Measurements from ENCODE around the gene SCN2A.
A peak's percentile ranks its signal among the peaks of the same experiment; 100 is the strongest.

SCN2A gene

DNA sequence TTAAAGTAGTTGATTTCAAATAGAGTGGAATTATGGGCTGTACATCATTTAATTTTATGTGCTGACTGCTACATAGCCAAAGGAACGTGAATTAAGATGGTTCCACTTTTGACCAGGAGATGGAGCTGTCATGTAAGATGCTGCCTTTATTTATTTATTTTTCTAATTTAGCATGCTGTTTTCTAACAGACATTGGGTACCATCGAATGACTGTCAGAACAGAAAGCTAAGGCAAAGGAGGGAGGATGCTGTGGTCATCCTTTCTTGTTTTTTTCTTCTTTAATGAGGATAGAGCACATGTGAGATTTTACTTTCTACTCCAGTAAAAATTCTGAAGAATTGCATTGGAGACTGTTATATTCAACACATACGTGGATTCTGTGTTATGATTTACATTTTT, at the start of gene SCN2A:
Gene SCN2A, plus strand, starts transcription at position 185 of the 400 bp plus-strand sequence. CDS start 56,410 bp downstream, outside the sequence.
- peak; percentile 67 for DNase-seq (ENCODE audit: low spot score)

DNA sequence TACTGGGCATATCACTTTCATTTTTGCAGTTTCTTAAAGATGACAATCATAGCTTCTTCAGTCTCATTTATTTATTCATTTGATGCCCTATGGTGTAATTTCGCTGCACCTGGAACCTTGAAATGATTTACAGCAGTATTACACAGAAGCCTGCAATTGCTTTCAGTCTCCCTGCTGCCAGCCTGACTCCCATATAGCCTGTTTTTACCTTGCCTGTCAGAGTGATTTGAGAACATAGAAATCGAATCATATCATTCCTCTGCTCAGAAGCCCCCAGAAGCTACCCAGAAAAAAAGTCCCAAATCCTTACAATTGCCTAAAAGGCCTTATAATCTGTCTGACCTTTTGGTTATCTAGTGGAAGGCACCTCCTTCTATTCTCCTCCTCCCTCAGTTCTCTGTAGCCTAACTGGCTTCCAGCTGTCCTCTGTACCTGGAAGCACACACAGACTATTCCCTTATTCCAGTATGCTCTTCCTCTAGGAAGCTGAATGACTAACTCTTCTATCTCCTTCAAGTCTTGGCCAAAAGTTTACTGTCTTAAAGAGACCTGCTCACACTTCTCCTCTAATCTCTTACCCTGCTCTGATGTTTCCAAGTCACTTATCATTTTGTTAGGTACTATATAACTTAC, 48.0 kb upstream of the SCN2A start:
- DNase-seq (ENCODE audit: low spot score) = peak; percentile 17

DNA sequence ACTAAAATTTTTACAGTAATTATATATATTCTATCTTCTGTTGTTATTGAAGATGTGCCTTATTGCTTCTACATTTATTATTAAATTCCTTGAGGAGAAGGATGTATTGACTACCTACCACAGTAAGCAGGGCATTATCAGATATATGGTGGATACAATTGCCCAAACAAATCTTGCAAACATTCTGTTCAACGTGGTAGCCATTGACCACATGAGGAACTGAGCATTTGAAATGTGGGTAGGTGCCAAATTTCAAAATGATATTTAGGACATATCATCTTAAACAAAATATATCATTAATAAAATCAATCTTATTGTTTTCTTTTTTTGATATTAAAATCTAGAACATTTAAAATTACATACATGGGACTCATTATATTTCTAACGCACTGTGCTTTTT, 46.5 kb upstream of the SCN2A start:
- DNase-seq (ENCODE audit: low spot score) = no peak

DNA sequence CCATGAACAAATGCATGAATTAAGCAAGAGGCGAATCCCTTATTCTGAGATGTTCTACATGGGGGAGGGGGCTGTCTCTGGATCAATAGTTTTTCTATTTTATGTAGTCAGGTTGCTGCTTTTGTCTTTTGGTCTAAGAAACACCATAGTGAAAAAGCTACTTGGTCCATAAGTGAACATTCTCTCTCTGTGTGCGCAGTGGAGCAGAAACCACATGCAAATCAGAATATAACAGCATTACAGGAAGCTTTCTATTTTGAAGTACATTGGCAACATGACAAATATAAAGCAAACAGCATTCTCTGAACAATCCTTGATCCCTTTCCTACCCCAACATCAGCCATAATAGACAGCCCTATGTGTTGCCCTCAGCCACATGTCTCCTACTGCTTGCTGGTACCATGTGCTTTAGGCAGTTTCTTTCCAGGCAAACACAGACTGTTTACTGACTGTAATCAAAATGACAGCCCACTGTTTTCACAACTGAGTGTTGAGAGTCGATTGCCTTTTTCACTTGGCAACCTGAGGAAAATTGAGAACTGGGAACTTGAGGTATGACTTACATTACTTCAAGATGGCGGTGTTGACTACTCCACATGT, 45.9 kb upstream of the SCN2A start:
- DNase-seq (ENCODE audit: low spot score) = no peak

DNA sequence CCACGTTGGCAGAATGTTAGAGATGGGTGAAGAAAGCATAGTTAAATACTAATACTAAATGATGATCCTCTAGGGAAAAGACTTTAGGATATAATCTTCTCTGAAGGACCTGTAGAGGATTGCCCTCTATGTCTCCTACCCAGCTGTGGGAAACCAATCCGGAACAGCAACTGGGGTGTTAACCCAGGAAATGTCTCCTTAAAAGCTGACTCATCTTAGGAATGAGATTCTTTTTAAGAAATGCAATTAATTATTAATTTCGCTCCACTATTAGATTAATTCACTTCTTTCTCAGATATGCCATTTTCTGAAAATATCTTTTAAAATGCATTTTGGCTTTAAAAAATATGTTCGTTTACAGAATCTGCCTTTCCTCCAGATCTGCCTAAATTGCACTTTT, 42.8 kb upstream of the SCN2A start:
- peak; percentile 68 for DNase-seq (ENCODE audit: low spot score)

DNA sequence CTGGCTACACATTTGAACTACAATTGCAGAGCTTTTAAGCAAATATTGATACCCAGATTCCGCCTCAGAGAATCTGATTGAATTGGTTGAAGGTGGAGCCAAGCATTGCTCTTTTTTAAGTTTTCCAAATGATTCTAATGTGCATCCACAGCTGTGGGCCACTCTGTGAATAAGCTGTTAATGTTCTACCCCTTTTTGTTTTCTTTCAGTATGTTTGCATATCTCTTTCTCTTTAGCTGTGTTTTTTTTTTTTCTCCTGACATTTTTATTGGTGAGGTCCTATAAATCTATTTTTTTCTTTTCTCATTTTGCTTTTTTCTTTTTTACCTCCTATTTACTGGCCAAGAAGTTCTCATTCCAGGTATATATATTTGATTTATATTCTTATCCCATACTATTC, 41.9 kb upstream of the SCN2A start:
- peak; percentile 34 for DNase-seq (ENCODE audit: low spot score)

DNA sequence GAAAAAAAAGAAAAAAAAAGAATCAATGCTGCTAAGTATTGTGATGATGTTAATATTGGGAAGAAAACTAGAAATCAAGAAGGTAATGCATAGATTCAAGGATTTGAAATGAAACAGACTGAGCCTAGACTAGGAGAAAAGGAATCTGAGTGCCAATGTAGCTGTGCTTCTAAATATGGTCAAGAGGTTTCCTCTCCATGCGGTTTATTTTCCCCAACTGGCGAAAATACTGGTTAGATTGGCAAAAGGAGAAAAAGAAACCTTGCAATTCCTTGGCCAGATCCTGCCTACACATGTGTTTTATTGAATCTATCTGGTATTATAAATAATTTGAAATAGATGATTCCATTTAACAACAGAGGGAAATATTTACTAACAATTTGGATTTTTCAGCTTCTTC, 41.0 kb upstream of the SCN2A start:
- DNase-seq (ENCODE audit: low spot score) = no peak

DNA sequence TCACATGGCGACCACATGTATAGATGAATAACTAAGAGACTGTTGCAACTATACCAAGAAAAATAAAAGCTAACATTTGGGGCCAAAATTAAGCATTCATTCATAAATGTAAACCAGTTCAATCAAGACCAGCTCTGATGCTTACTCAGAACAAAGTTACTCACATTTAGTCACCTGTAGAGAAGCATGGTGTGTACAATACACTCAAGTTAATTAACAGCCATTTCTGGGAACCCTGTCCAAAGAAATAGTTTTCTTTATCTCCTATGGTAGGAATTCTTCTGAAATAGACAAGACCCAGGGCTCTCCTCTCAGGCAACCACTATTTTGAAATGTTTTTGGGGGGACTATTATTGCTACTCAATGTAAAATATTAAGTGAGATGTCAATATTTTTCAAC, 37.0 kb upstream of the SCN2A start:
- peak; percentile 82 for DNase-seq (ENCODE audit: low spot score)

DNA sequence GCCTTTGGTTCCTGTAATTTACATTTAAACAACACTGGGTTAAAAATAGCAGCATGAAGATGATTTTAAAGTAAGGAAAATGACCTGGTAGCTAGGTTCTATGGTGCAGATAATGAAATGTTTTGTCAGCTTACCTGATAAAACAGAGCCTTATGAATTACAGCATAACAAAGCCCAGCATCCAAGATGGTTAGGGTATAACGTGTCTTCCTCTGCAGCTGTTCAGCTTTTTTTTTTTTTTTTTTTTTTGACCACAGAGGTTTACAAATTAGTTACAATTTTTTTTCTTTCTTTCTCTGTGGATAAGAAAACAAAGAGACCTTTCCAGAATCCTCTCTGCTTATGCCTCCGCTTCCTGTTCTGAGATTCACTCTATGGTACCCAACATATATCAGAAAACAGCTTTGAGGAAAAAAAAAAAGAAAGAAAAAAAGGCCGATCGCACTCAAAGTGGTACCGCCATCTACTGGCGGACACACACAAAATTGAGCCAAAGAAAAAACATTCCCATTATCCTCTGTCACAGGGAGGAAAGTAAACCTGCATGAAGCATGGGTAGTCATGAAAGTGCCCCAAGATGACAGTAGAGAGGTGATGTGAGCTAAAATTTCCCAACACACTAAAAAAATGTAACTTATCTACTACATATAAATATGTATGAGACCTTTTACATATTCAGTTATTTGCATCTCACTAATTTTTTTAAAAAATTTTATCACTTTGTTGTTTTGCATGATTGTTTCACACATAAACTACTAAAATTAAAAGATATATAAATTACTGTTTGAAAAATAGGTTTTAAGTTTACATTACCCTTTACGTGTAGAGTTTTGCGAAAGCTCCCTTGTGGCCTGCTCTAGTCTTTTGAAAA, 35.3 kb upstream of the SCN2A start, which contains the start of gene SCN3A:
Gene SCN3A, minus strand, starts transcription at position 362 of the 871 bp plus-strand sequence. CDS start 27,656 bp downstream, outside the sequence.
- peak; percentile 70 for DNase-seq (ENCODE audit: low spot score)

DNA sequence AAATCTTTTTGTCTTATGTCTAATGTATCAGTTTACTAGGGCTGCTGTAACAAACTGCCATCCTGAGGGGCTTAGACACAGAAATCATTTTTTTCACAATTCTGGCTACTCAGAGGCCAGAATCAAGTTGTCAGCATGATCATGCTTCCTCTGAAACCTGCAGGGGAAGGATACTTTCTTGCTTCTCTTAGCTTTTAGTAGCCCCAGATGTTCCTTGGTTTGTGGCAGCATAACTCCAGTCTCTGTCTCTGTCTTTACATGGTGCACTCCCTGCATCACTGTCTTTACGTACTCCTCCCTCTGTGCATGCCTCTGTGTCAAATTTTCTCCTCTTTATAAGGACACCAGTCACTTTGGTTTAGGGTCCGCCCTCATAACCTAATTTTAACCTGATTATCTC, 33.3 kb upstream of the SCN2A start:
- no peak for DNase-seq (ENCODE audit: low spot score)

DNA sequence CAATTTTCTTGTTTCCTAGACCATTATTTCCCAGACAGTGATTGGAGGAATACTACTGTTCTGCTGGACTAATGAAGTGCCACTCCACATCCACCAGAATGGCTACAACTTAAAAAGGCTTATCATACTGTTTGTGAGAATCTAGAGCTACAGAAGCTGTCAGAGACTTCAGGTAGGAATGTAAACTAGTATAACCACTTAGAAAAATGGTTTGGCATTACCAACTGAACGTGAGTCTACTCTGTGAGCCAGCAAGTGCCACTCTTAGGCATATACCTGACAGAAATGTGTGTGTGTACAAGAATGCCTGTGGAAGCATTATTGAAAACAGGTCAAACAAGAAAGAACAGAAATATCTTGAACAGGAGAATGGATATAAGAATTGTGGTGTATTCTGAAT, 31.1 kb upstream of the SCN2A start:
- no peak for DNase-seq (ENCODE audit: low spot score)

DNA sequence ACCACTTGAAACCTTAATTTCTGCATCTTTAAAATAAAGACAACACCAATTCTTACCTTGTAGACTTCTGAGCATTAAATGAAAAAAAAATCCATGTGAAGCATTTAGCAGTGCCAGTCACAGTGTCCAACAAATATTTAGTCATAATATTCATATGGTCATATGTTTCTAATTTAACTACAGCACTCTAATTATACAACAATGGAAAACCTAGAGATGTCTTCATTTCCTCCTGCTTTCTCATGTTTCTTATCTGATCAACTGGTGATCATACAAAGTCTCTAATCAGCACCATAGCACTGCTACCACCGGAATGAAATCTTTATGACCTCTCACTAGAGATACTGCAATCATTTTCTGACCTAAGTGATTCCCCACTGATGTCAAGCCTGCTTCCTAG, 25.1 kb upstream of the SCN2A start:
- no peak for DNase-seq (ENCODE audit: low spot score)

DNA sequence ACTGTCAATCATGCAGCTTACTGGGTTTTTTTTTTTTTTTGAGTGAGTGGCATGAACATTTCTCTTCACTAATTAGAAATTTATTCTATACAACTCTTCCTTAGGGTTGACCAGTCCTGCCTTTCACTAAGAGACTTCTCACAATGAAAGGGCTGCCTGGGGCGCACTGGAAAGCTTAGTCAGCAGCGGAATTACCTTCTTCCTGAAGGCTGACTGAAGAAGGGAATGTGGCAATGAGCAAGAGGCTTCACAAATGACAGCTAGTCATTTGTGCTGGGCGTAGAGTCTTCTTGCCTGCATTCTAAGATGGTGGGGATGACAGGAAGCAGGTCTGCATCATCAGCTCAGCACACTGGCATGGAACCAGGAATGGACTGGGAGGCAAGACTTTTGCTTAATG, 19.7 kb upstream of the SCN2A start:
- peak; percentile 14 for DNase-seq (ENCODE audit: low spot score)

DNA sequence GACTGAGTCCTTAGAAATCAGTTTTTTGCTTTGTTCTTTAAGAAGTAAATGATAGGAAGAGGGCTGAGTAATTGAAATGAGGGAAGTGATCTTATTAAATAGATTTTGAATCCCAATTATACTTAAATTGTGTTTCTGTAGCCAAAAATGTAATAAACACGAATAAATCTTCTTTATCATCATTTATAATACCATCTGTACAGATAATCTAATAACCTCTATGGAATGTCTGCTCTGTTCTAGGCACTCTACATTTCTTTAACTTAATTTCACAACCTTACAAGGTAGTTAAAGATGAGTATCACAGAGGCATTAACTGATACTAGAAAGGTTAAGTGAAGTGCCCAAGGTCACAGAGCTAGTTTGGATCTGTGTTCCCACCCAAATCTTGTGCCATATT, 14.3 kb upstream of the SCN2A start:
- no peak for DNase-seq (ENCODE audit: low spot score)

DNA sequence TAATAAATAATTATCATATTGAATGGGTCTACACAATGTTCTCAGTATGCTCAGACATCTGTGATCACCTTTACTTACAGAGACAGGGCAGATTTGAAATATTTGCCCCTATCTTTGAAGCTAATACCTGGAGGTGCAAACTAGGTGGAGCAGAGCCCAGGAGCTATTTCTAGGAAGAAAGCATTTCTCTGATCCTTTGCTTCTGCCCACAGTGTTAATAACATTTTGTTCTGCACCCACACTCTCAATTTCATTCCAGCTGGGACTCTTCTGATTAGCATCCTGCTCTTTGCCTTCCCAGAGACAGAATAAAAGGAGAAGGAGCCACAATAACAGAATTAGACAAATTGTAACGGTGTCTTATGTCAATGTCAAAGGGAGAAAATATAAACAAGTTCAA, 11.6 kb upstream of the SCN2A start:
- DNase-seq (ENCODE audit: low spot score) = no peak

DNA sequence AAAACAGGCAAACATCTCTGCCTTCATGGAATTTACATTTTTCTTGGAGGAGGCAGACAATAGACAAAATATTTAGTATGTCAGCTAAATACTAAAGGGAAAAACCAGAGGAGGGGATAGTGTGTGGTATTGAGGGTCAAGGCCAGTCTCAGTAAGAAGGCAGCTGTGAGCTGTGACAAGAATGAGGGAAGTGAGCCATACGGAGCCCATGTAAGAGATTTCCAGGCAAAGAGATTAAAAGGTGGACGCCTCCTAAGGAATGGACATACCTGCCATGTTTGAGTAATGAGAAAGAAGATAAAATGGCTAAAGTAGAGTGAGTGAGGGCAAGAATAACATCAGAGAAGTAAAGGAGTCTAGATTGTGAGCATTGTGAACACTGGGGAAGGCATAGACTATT, 2.2 kb upstream of the SCN2A start:
- no peak for DNase-seq (ENCODE audit: low spot score)

DNA sequence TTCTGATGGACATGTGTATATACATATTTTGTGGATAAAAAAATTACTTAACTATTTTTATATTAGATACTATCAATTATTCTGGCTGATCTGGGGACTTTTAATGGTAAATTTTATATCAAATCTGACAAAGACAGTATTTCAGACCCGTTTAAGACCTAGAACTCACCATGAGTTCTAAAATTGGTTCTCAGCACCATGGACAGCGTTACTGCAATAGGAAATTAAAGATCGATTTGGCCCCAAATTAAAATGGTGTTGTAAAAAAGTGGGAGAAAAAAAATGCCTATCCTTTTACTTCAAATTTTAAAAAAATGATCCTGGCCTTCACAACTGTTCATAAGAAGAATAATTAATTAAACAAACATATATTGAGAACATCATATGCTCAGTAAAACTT, 919 bp upstream of the SCN2A start:
- DNase-seq (ENCODE audit: low spot score) = no peak

DNA sequence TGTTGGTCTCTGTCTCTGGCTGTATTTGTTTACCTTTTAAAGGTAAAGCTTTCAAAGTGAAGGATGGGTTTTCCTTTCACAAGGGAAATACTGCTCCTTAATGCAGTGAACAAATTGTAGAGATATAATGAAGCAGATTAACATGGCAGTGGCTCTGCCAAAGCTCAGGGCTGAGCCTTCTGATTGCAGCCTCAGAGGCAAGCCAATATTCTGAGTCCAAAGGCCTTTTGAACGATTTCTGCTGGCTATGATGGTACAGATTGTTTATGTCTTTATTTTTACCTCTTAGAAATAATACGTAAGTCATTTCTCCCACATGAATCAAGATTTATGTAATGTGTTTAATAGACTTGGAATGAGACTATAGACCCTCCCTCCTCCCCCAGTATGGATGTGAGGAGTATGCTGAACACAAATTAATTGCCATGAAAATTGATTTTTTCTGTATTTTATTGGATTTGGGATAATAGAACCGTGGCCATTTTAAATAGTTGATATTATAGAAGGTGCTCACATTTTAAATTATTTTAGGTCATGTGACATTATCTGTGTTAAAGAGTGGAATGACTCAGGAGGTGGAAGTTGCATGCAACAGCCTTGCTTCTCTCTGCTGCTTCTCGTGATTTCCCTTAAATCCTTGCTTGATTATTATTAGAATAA, 772 bp downstream of the SCN2A start:
- DNase-seq (ENCODE audit: low spot score) = no peak

DNA sequence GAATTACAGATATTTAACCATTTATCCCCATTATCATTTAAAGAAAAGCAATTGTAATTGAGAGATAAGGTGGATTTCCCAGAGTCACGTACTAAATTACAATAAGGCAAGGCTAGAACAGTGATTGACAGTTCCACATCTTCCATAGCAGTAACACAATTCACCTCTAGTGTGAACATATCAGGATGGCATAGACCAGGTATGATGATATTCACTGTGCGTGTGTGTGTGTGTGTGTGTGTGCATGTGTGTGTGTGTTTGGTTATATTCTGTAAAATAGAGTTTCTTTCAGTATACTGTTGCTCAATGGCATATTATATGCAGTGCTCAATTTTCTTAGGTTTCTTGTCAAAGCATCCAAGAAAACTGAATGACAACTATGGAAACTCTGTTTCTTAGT, 1.7 kb downstream of the SCN2A start:
- no peak for DNase-seq (ENCODE audit: low spot score)

DNA sequence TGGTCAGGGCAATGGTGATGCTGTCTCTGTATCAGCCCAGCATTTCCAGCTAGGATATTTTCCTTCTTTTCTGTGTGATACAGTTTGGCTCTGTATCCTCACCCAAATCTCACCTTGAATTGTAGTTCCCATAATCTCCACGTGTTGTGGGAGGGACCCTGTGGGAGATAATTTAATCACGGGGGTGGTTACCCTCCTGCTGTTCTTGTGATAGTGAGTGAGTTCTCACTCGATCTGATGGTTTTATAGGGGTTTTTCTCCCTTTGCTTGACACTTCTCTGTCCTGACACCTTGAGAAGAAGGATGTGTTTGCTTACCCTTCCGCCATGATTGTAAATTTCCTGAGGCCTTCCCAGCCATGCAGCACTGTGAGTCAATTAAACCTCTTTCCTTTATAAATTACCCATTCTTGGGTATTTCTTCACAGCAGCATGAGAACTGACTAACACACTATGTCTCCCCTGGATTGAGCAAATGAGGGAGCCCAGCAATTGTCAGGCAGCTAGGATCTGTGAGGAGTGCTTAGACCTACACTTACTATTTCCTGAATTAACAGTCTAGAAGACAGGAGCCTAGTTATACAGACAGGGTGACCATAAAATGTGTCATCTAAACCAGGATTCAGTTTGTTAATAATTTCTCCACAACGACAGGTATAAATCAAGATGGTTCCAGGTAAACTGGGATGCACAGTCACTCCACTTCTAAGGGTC, 6.0 kb downstream of the SCN2A start:
- peak; percentile 24 for DNase-seq (ENCODE audit: low spot score)

DNA sequence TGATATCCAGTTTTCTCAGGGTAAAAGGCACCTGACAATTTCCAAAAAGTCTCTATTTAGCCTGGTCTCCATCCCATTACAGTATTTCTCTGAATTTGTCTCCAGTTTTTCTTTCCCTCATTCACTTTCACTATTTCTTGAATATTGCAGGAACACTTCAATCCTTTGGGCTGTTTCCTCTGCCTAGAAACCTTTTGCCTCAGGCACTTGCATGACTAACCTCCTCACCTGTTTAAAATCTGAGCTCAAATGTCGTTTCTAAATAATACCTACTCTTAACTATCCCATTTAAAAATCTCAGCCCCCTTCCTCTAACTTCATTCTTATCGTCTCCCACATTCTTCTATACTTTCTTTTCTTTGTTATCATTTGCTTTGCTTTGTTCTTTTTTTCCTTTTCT, 9.0 kb downstream of the SCN2A start:
- DNase-seq (ENCODE audit: low spot score) = no peak

DNA sequence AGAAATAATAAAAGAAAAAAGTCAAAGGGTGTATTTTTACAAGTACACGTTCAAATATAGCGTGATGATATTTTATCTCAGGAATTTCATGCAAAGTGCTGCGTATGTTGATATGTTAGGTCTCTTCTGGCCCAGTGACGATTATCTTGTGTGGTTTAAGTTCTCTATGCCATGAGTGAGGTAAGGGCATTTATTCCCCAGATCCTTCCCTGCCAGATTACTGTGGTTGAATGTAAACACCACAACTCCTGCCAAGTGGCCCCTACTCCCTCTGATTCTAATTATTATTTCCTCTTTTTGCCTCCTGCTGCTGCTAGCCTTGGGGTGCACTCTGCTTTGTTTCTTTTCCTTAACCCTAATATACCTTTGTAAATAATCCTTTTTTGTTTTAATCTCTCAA, 12.2 kb downstream of the SCN2A start:
- no peak for DNase-seq (ENCODE audit: low spot score)

All from kidney tubule cell (primary cell).